Endothelial cell of umbilical vein (primary cell): ENCODE results near the gene KIAA0825. TPM values are rescaled to one million over a fixed set of nuclear protein-coding genes. Genes with fewer than 3 reads are reported as not detected.

ENCODE experiments used
- BruUV-seq: library from RNA; stranded (reverse); fragments of 400-500 nt; replicated peaks from 2 replicates; lab custom pipeline; 2021; lab: Mats Ljungman, UMichigan
- CTCF ChIA-PET: fragments of 300-600, 350-600 bp; sonication (Branson Sonifier 250); formaldehyde crosslinking; loops from one replicate; lab custom pipeline; 2021; ENCODE audit warnings: antibody characterized with exemption, inconsistent platforms; lab: Charles Lee
- POLR2A ChIA-PET: fragments of 300-600, 350-600 bp; sonication (Branson Sonifier 250); formaldehyde crosslinking; loops from one replicate; lab custom pipeline; 2021; ENCODE audit warnings: antibody characterized with exemption, inconsistent platforms; lab: Charles Lee
- DNase-seq: peaks from one replicate; pipeline ENCODE4 v3.0.0-alpha.2; 2011; ENCODE audit warnings: low read depth, low spot score
- FAIRE-seq: peaks from 2 replicates; lab custom pipeline; 2011; peaks lifted over from hg19 to GRCh38; lab: Jason Lieb, UNC
- H2AFZ ChIP-seq: 2 replicates; pipeline ENCODE4 v1.6.0; 2012; ENCODE audit warnings: low read depth, low read length, control low read depth, inconsistent platforms
- H3K27ac ChIP-seq: 2 replicates; pipeline ENCODE4 v1.5.1; 2011; ENCODE audit warnings: low read depth, mild to moderate bottlenecking, control low read depth, low read length, moderate library complexity; ENCODE audit not compliant: insufficient read depth
- H3K27me3 ChIP-seq, 2 experiments: 2 replicates each; pipeline versions ENCODE4 v1.6.0 to v1.6.1; 2011; ENCODE audit warnings: low read length in 2 of 2, mixed read lengths in 1 of 2; ENCODE audit not compliant: control insufficient read depth in 2 of 2, insufficient read depth in 2 of 2
- H3K36me3 ChIP-seq, 2 experiments: 2 replicates in 1 of 2; 3 replicates in 1 of 2; pipeline ENCODE4 v1.5.1; 2011; ENCODE audit warnings: low read length in 2 of 2, mild to moderate bottlenecking in 1 of 2, moderate library complexity in 1 of 2; ENCODE audit not compliant: control insufficient read depth in 2 of 2, insufficient read depth in 2 of 2; ENCODE audit errors: extremely low read depth in 1 of 2
- H3K4me1 ChIP-seq: 3 replicates; pipeline ENCODE4 v1.5.1; 2011; ENCODE audit warnings: mild to moderate bottlenecking, low read length; ENCODE audit not compliant: control insufficient read depth, insufficient read depth; ENCODE audit errors: extremely low read depth
- H3K4me2 ChIP-seq: 2 replicates; pipeline ENCODE4 v1.6.1; 2011; ENCODE audit warnings: low read length, control low read depth, mixed read lengths; ENCODE audit not compliant: insufficient read depth
- H3K4me3 ChIP-seq, 3 experiments: fragments of 200-600 bp in 1 of 3; sonication (generic), shearing (Covaris generic) in 1 of 3; replicated peaks in 1 of 3; 2 replicates each; pipeline ENCODE4 v1.5.1; 2011 to 2016; ENCODE audit warnings: control low read depth in 3 of 3, low read length in 3 of 3, mild to moderate bottlenecking in 2 of 3, inconsistent platforms in 1 of 3, low read depth in 1 of 3, moderate library complexity in 1 of 3; ENCODE audit not compliant: insufficient read depth in 1 of 3
- H3K79me2 ChIP-seq: 2 replicates; pipeline ENCODE4 v1.6.0; 2012; ENCODE audit warnings: low read length, inconsistent platforms; ENCODE audit not compliant: control insufficient read depth, insufficient read depth
- H3K9ac ChIP-seq: replicated peaks from 2 replicates; pipeline ENCODE3; 2011; ENCODE audit warnings: low read length, control low read depth; ENCODE audit not compliant: insufficient read depth; ENCODE audit errors: extremely low read depth
- H3K9me1 ChIP-seq: replicated peaks from 3 replicates; pipeline ENCODE4 v1.6.0; 2011; ENCODE audit warnings: mild to moderate bottlenecking, low read length; ENCODE audit not compliant: control insufficient read depth, insufficient read depth; ENCODE audit errors: extremely low read depth
- H3K9me3 ChIP-seq: replicated peaks from 2 replicates; pipeline ENCODE4 v1.5.1; 2012; ENCODE audit warnings: low read length, inconsistent platforms; ENCODE audit not compliant: control insufficient read depth, insufficient read depth
- H4K20me1 ChIP-seq: replicated peaks from 2 replicates; pipeline ENCODE3; 2011; ENCODE audit warnings: mild to moderate bottlenecking, low read length; ENCODE audit not compliant: control insufficient read depth, insufficient read depth; ENCODE audit errors: extremely low read depth
- EZH2 ChIP-seq: IDR thresholded peaks from 2 replicates; pipeline ENCODE4 v1.6.1; 2012; ENCODE audit warnings: borderline replicate concordance, low read depth, mild to moderate bottlenecking, moderate library complexity, low read length, inconsistent platforms; ENCODE audit not compliant: severe bottlenecking
- FOS ChIP-seq: IDR thresholded peaks from 2 replicates; pipeline ENCODE4 v1.6.1; 2011; ENCODE audit warnings: mild to moderate bottlenecking, low read length, moderate library complexity, borderline replicate concordance; ENCODE audit not compliant: insufficient read depth
- GATA2 ChIP-seq: IDR thresholded peaks from 2 replicates; pipeline ENCODE4 v1.7.0; 2011; ENCODE audit warnings: low read depth, mild to moderate bottlenecking, moderate library complexity, mixed read lengths, low read length; ENCODE audit not compliant: insufficient read length, insufficient read depth
- JUN ChIP-seq: IDR thresholded peaks from 2 replicates; pipeline ENCODE4 v1.6.1; 2011; ENCODE audit warnings: borderline replicate concordance, low read depth; ENCODE audit not compliant: insufficient read length, insufficient read depth
- MAX ChIP-seq: IDR thresholded peaks from 2 replicates; pipeline ENCODE4 v1.6.1; 2011; ENCODE audit not compliant: insufficient read depth, insufficient read length
- MYC ChIP-seq: IDR thresholded peaks from one replicate; pipeline ENCODE4 v1.6.1; 2011; ENCODE audit warnings: mild to moderate bottlenecking, low read depth, low read length
- POLR2A ChIP-seq: IDR thresholded peaks from 2 replicates; pipeline ENCODE4 v1.6.1; 2012; ENCODE audit warnings: low read depth, mild to moderate bottlenecking, control low read depth, low read length
- POLR2AphosphoS5 ChIP-seq: IDR thresholded peaks from 2 replicates; pipeline ENCODE4 v1.6.1; 2012; ENCODE audit warnings: low read depth, mild to moderate bottlenecking, control low read depth, low read length, moderate library complexity; ENCODE audit not compliant: insufficient read depth
- dilution Hi-C: fragments of 300-500 bp; cut with MboI; formaldehyde crosslinking; loops from one replicate; pipeline ENCODE4 v1.15.0; 2019; ENCODE audit warnings: low sequenced_read_pairs; ENCODE audit not compliant: extremely low pct_ligation_motif_present
- intact Hi-C: fragments of 100-400 bp; cut with micrococcal nuclease; formaldehyde crosslinking; loops from one replicate; pipeline ENCODE4 v1.10.0; 2022
- polyA plus RNA-seq, 4 experiments: library from polyadenylated mRNA; depleted of rRNA in 3 of 4; stranded (reverse) in 3 of 4; unstranded in 1 of 4; fragments of >200 nt; gene quantifications; 2 replicates each; pipeline versions ENCODE4 v1.2.1 to v1.2.3, GENCODE V29; 2011 to 2012; ENCODE audit warnings: missing spikeins in 1 of 4
- total RNA-seq: library from RNA; stranded (reverse); gene quantifications from 2 replicates; pipeline ENCODE4 v1.2.3, GENCODE V29; 2021
- TF ChIP-seq, protein P1 (sequence below), 2 donors: IDR thresholded peaks; 1 replicate in 1 of 2; 2 replicates in 1 of 2; pipeline ENCODE4 v1.5.1; 2011; ENCODE audit warnings: low read length in 2 of 2, mild to moderate bottlenecking in 2 of 2, moderate library complexity in 2 of 2, control low read depth in 1 of 2, inconsistent platforms in 1 of 2, low read depth in 1 of 2; ENCODE audit not compliant: insufficient read depth in 1 of 2; ENCODE audit errors: extremely low read depth in 1 of 2

KIAA0825 gene
- total and polyA plus RNA-seq, 2 donors (not counting 3 experiments of a cell fraction or from before 2014, with no cell fraction given) = 0.15 to 1.1 TPM

GRCh38 chr5:94463739-94464138 is 154.7 kb downstream of the KIAA0825 start:
- no peaks in the 10 kb centered on the region for H3K36me3 ChIP-seq
- H3K4me2 ChIP-seq = no peak overlapping the region
- ChIA-PET POLR2A (no interaction called here), CTCF (no interaction called here)
- H3K4me1 ChIP-seq = no peaks in the 10 kb centered on the region
- dilution Hi-C loops (no loop called here), intact Hi-C loops (no loop called here)
- H3K27ac ChIP-seq = no peak overlapping the region
- FAIRE-seq (no peak), DNase-seq (no peak)
- TF ChIP-seq FOS = no peak
- TF ChIP-seq POLR2AphosphoS5 = no peak
- TF ChIP-seq, protein P1, sequence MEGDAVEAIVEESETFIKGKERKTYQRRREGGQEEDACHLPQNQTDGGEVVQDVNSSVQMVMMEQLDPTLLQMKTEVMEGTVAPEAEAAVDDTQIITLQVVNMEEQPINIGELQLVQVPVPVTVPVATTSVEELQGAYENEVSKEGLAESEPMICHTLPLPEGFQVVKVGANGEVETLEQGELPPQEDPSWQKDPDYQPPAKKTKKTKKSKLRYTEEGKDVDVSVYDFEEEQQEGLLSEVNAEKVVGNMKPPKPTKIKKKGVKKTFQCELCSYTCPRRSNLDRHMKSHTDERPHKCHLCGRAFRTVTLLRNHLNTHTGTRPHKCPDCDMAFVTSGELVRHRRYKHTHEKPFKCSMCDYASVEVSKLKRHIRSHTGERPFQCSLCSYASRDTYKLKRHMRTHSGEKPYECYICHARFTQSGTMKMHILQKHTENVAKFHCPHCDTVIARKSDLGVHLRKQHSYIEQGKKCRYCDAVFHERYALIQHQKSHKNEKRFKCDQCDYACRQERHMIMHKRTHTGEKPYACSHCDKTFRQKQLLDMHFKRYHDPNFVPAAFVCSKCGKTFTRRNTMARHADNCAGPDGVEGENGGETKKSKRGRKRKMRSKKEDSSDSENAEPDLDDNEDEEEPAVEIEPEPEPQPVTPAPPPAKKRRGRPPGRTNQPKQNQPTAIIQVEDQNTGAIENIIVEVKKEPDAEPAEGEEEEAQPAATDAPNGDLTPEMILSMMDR (IDR thresholded peaks at IDR 0.05; ENCODE audit: extremely low read depth in 1 of 2, insufficient read depth in 1 of 2, low read depth in 1 of 2, low read length in 2 of 2) = no peak
- TF ChIP-seq POLR2A = no peak
- TF ChIP-seq GATA2 = no peak
- no peak for TF ChIP-seq MYC
- no peak for TF ChIP-seq EZH2
- TF ChIP-seq JUN = no peak
- no peak for TF ChIP-seq MAX
- no peaks in the 10 kb centered on the region for H3K9me1 ChIP-seq
- H3K27me3 ChIP-seq = no peaks in the 10 kb centered on the region
- H3K9ac ChIP-seq = no peak overlapping the region
- BruUV-seq = no TSS peak
- no peaks in the 10 kb centered on the region for H3K9me3 ChIP-seq
- no peaks in the 10 kb centered on the region for H3K79me2 ChIP-seq
- H4K20me1 ChIP-seq = no peaks in the 10 kb centered on the region
- no peak overlapping the region for H3K4me3 ChIP-seq
- H2AFZ ChIP-seq = no peak overlapping the region
